Uterus (tissue), 4 donors: Measurements from ENCODE around the gene COL13A1. TPM values are rescaled to one million over a fixed set of nuclear protein-coding genes. Genes with fewer than 3 reads are reported as not detected.

Experiments
- DNase-seq, 2 donors: peaks; one replicate each; pipeline ENCODE4 v3.0.0-alpha.2; 2019 to 2020
- H3K27ac ChIP-seq, 2 donors: fragments of 200-600 bp; sonication (generic); 1 replicate in 1 of 2; 2 replicates in 1 of 2; pipeline ENCODE4 v1.5.1; 2016 to 2018
- H3K27me3 ChIP-seq, 2 donors: fragments of 200-600 bp; sonication (generic); one replicate each; pipeline ENCODE4 v1.5.1; 2018 to 2019; ENCODE audit warnings: control low read depth in 1 of 2
- H3K36me3 ChIP-seq, 2 donors: fragments of 200-600 bp; sonication (generic); one replicate each; pipeline ENCODE4 v1.5.1; 2019; ENCODE audit warnings: control low read depth in 1 of 2
- H3K4me1 ChIP-seq, 2 donors: fragments of 200-600 bp; sonication (generic); one replicate each; pipeline ENCODE4 v1.5.1; 2018 to 2019; ENCODE audit warnings: control low read depth in 1 of 2
- H3K4me3 ChIP-seq, 2 donors: fragments of 200-600 bp; sonication (generic); 1 replicate in 1 of 2; 2 replicates in 1 of 2; pipeline ENCODE4 v1.5.1; 2018 to 2019; ENCODE audit warnings: mild to moderate bottlenecking in 1 of 2
- H3K9me3 ChIP-seq, 2 donors: fragments of 200-600 bp; sonication (generic); one replicate each; pipeline ENCODE4 v1.5.1; 2019; ENCODE audit warnings: control low read depth in 1 of 2
- POLR2A ChIP-seq, 2 donors: fragments of 450-650 bp; IDR thresholded peaks; one replicate each; pipeline ENCODE4 v1.6.1; 2016; ENCODE audit warnings: antibody characterized with exemption in 2 of 2, mild to moderate bottlenecking in 1 of 2, moderate library complexity in 1 of 2
- intact Hi-C: fragments of 100-400 bp; cut with DNase I; formaldehyde crosslinking; loops from one replicate; pipeline ENCODE4 v1.15.1; 2023; ENCODE audit warnings: low total_unique reads
- total RNA-seq, 4 donors: library from RNA; depleted of rRNA in 3 of 4; stranded (reverse); fragments of >200 nt in 3 of 4; gene quantifications; one replicate each; pipeline versions ENCODE4 v1.1.0 to v1.2.4, GENCODE V29; 2014 to 2023
- TF ChIP-seq, protein P1 (sequence below), 4 experiments: fragments of 200-600 bp in 2 of 4; fragments of 450-650 bp in 2 of 4; sonication (generic) in 2 of 4; IDR thresholded peaks; one replicate each; pipeline ENCODE4 v1.5.1; 2016 to 2019; ENCODE audit warnings: antibody characterized with exemption in 4 of 4, mild to moderate bottlenecking in 2 of 4, moderate library complexity in 1 of 4
- donor health status: DM: yes; HTN: yes; CAD: no.

Gene COL13A1
- total RNA-seq, 4 donors from 2014 or later, result 2.1 to 13.9 (median 3.6) TPM; not detected in 1

DNA sequence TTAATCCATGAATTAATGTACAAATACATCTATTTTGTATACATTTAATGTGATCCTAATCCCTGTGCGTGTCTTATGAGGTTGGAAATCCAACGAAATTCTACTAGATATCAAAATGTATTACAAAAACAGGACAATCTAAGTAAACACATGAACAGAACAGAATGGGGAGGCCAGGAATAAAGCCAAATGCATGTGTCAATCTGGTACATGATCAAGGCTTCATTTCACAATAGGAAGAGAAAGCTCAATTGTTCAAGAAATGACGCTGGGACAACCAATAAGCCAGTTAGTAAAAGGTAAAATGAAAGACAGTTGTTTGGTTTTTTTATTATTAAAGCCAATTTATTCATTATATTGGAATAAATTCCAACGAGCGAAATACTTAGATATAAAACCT, 83.0 kb downstream of the COL13A1 start:
- Histone ChIP-seq H3K27ac (no peak overlapping the region), H3K4me1 (no peaks in the 10 kb centered on the region), H3K36me3 (no peaks in the 10 kb centered on the region), H3K9me3 (no peaks in the 10 kb centered on the region), H3K27me3 (no peaks in the 10 kb centered on the region), H3K4me3 (no peak overlapping the region)
- TF ChIP-seq, protein P1, sequence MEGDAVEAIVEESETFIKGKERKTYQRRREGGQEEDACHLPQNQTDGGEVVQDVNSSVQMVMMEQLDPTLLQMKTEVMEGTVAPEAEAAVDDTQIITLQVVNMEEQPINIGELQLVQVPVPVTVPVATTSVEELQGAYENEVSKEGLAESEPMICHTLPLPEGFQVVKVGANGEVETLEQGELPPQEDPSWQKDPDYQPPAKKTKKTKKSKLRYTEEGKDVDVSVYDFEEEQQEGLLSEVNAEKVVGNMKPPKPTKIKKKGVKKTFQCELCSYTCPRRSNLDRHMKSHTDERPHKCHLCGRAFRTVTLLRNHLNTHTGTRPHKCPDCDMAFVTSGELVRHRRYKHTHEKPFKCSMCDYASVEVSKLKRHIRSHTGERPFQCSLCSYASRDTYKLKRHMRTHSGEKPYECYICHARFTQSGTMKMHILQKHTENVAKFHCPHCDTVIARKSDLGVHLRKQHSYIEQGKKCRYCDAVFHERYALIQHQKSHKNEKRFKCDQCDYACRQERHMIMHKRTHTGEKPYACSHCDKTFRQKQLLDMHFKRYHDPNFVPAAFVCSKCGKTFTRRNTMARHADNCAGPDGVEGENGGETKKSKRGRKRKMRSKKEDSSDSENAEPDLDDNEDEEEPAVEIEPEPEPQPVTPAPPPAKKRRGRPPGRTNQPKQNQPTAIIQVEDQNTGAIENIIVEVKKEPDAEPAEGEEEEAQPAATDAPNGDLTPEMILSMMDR (IDR thresholded peaks at IDR 0.05), result no peak
- no peak for TF ChIP-seq POLR2A (IDR thresholded peaks at IDR 0.05)
- intact Hi-C loops, result no loop called here
- DNase-seq, result no peak

DNA sequence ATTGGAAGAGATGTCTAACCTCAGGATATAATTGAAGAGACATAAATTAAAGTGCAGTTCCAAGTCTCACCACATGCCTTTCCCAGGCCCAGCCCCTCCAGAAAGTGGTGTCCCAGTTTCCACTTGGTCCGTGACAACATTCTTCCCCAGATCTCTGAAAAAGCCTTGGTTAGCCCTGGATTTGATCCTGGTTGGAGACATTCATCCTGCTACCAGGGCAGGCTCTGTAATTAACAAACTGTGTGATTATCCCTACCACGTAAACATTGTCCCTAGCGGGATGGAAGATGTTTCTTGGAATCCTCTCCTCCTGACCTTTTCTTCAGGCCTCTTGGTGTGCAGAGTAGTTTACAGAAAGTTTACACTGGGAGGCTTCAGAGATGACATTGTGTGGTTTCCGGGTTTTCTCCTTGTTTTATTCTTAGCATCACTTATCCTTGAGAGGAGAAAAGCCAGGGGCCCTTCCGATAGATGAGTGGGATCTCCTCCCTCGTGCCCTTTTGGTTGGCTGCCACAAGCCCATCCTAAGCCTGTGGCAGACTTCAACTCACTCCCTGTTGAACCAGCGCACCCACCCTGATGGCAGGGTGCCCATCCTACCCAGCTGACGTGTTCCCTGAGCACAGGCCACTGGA, 83.8 kb downstream of the COL13A1 start:
- Histone ChIP-seq H3K9me3 (no peaks in the 10 kb centered on the region), H3K27me3 (no peaks in the 10 kb centered on the region), H3K36me3 (no peaks in the 10 kb centered on the region), H3K4me1 (no peaks in the 10 kb centered on the region), H3K4me3 (no peak overlapping the region), H3K27ac (no peak overlapping the region)
- no peak for DNase-seq
- TF ChIP-seq, protein P1 (IDR thresholded peaks at IDR 0.05), result no peak
- TF ChIP-seq POLR2A (IDR thresholded peaks at IDR 0.05), result no peak
- intact Hi-C loops, result no loop called here

DNA sequence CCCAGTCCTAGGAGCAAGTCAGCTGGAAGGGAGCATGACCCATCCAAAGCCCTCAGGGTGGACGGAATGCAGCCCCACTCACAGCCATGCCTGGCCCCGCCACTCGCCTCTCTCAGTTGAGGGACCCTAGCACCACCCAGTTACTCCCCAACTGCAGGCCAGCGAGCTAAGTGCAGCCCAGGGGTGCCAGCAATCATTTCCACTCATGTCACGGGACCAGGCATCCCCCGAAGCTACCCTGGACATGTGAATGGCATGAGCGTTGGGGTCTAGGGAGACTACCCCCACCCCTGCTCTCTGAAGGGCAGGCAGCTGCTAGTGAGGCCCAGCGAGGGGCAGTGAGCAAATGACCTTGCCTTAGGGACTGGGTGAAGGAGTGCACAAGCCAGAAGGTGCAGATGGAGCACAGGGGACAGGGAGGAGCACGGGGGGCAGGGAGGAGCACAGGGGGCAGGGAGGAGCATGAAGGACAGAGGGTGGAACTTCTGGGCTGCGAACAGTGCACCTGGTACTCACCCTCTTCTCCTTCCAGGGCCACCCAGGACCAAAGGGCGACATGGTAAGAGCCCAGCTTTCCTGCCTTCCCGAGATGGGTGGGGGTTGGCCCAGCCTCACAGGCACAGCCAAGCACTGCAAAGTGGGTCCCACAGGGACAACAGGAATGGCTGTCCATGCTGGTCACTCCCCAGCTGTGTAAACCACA, 87.3 kb downstream of the COL13A1 start:
- no peak overlapping the region for H3K4me3 ChIP-seq
- no peaks in the 10 kb centered on the region for H3K36me3 ChIP-seq
- H3K9me3 ChIP-seq, result no peaks in the 10 kb centered on the region
- intact Hi-C loops, result no loop called here
- H3K27ac ChIP-seq, result no peak overlapping the region
- DNase-seq, result no peak
- no peak for TF ChIP-seq POLR2A (IDR thresholded peaks at IDR 0.05)
- TF ChIP-seq, protein P1 (IDR thresholded peaks at IDR 0.05), result no peak
- no peaks in the 10 kb centered on the region for H3K27me3 ChIP-seq
- H3K4me1 ChIP-seq, result no peaks in the 10 kb centered on the region

DNA sequence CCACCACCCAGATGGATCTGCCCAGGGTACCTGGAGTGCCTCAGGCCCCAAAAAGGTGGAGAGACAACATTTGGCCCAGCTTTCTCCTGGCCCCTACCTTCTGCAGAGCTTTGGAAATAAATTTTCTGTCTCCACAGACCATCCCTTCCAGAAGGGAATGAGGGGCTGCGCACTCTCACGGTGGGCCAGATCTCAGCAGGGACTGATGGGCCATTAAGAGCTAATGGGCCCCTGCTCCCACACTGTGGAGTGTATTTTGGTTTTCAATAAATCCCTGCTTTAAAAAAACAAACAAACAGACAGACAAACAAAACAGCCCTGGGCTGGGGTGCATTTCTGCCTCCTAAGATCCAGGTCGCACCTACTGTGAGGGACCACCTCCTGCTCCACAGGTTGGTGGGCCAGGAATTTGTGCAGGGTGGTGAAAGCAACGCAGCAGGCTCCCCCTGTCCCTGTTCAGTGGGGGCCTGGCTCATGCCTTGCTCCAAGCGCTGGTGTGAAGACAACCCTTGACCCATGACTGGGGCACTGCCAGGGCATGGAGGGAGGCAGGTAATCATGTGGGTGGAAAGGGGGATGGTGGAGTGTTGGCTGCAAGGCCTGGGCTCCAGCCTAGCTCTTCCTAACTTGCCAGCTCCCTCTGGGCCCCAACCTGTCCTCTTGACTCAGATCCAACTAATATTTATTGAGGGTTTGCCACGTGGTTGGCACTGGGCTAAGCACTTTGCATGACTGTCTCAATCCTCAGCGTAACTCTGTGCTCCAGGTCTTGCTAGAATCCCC, 88.5 kb downstream of the COL13A1 start:
- no peak for DNase-seq
- Histone ChIP-seq H3K9me3 (no peaks in the 10 kb centered on the region), H3K4me1 (no peaks in the 10 kb centered on the region), H3K27ac (no peak overlapping the region), H3K27me3 (no peaks in the 10 kb centered on the region), H3K36me3 (no peaks in the 10 kb centered on the region), H3K4me3 (no peak overlapping the region)
- TF ChIP-seq POLR2A (IDR thresholded peaks at IDR 0.05), result no peak
- TF ChIP-seq, protein P1 (IDR thresholded peaks at IDR 0.05), result no peak
- intact Hi-C loops, result no loop called here
